H1 (cell line): Measurements from ENCODE around the gene ADCY5. TPM values are rescaled to one million over a fixed set of nuclear protein-coding genes. Genes with fewer than 3 reads are reported as not detected.

ENCODE experiments used
- CTCF ChIA-PET: fragments of 300-600 bp; sonication (Branson Sonifier 250); formaldehyde crosslinking; loops from one replicate; lab custom pipeline; 2021; ENCODE audit not compliant: partially characterized antibody; lab: Charles Lee
- POLR2A ChIA-PET: fragments of 300-600 bp; sonication (Branson Sonifier 250); formaldehyde crosslinking; loops from one replicate; lab custom pipeline; 2021; ENCODE audit warnings: inconsistent platforms; ENCODE audit not compliant: partially characterized antibody; lab: Charles Lee
- DNase-seq, 2 experiments: peaks; one replicate each; pipeline versions ENCODE4 v3.0.0 to v3.0.0-alpha.2; 2010 to 2022; ENCODE audit warnings: low spot score in 2 of 2, low read depth in 1 of 2, mixed read lengths in 1 of 2
- FAIRE-seq: peaks from 2 replicates; lab custom pipeline; 2011; peaks lifted over from hg19 to GRCh38; lab: Jason Lieb, UNC
- H2AFZ ChIP-seq: 2 replicates; pipeline ENCODE4 v1.8.1; 2012; ENCODE audit warnings: low read length, inconsistent platforms
- H2AK5ac ChIP-seq: 2 replicates; pipeline ENCODE4 v1.6.1; 2013; ENCODE audit warnings: low read depth, low read length
- H2BK120ac ChIP-seq: replicated peaks from 2 replicates; pipeline ENCODE3; 2013; ENCODE audit warnings: low read depth, low read length, inconsistent platforms
- H2BK12ac ChIP-seq: 2 replicates; pipeline ENCODE4 v1.6.1; 2013; ENCODE audit warnings: low read depth, low read length
- H2BK15ac ChIP-seq: 2 replicates; pipeline ENCODE4 v1.6.1; 2013; ENCODE audit warnings: low read length
- H2BK20ac ChIP-seq: 2 replicates; pipeline ENCODE4 v1.6.1; 2013; ENCODE audit warnings: low read length
- H2BK5ac ChIP-seq: 2 replicates; pipeline ENCODE4 v1.6.1; 2013; ENCODE audit warnings: low read depth, low read length
- H3K14ac ChIP-seq: 2 replicates; pipeline ENCODE4 v1.6.1; 2013; ENCODE audit warnings: inconsistent platforms; ENCODE audit not compliant: insufficient read length
- H3K18ac ChIP-seq: 2 replicates; pipeline ENCODE4 v1.6.1; 2013; ENCODE audit warnings: low read length; ENCODE audit errors: extremely low read depth
- H3K23ac ChIP-seq: 2 replicates; pipeline ENCODE4 v1.6.1; 2013; ENCODE audit warnings: inconsistent platforms; ENCODE audit not compliant: insufficient read length
- H3K23me2 ChIP-seq: 2 replicates; pipeline ENCODE4 v1.6.1; 2013; ENCODE audit warnings: low read depth, low read length
- H3K27ac ChIP-seq: 2 replicates; pipeline ENCODE4 v1.6.1; 2011; ENCODE audit warnings: low read depth, low read length, inconsistent platforms
- H3K27me3 ChIP-seq, 4 experiments: replicated peaks in 1 of 4; 1 replicate in 1 of 4; 2 replicates in 3 of 4; pipeline versions ENCODE4 v1.6.1 to v1.8.1; 2011 to 2013; ENCODE audit warnings: low read length in 3 of 4, mild to moderate bottlenecking in 3 of 4, inconsistent platforms in 2 of 4, mixed read lengths in 2 of 4, moderate library complexity in 1 of 4; ENCODE audit not compliant: control insufficient read depth in 3 of 4, insufficient read depth in 3 of 4; ENCODE audit errors: extremely low read depth in 1 of 4
- H3K36me3 ChIP-seq, 4 experiments: 2 replicates each; pipeline versions ENCODE4 v1.6.1 to v1.8.1; 2011 to 2013; ENCODE audit warnings: mild to moderate bottlenecking in 4 of 4, low read length in 3 of 4, moderate library complexity in 2 of 4, control low read depth in 1 of 4, inconsistent platforms in 1 of 4; ENCODE audit not compliant: insufficient read depth in 4 of 4, control insufficient read depth in 2 of 4
- H3K4ac ChIP-seq: replicated peaks from 2 replicates; pipeline ENCODE3; 2013; ENCODE audit warnings: low read length, low read depth, mixed read lengths, inconsistent platforms; ENCODE audit not compliant: insufficient read length
- H3K4me1 ChIP-seq, 4 experiments: replicated peaks in 1 of 4; 1 replicate in 1 of 4; 2 replicates in 3 of 4; pipeline versions ENCODE4 v1.6.1 to v1.8.1; 2011 to 2013; ENCODE audit warnings: low read length in 3 of 4, inconsistent platforms in 2 of 4, mixed read lengths in 1 of 4; ENCODE audit not compliant: insufficient read depth in 4 of 4, control insufficient read depth in 3 of 4
- H3K4me2 ChIP-seq, 2 experiments: 2 replicates each; pipeline versions ENCODE4 v1.6.1 to v1.8.1; 2011 to 2013; ENCODE audit warnings: low read depth in 2 of 2, low read length in 2 of 2, control low read depth in 1 of 2, inconsistent platforms in 1 of 2, mild to moderate bottlenecking in 1 of 2; ENCODE audit not compliant: insufficient read depth in 1 of 2
- H3K4me3 ChIP-seq, 4 experiments: fragments of 200-600, 300-600 bp in 1 of 4; sonication (generic), shearing (Covaris generic), sonication (Bioruptor Twin) in 1 of 4; 2 replicates each; pipeline versions ENCODE4 v1.5.1 to v1.8.1; 2011 to 2016; ENCODE audit warnings: low read length in 4 of 4, low read depth in 3 of 4, control low read depth in 2 of 4, inconsistent platforms in 2 of 4, mild to moderate bottlenecking in 2 of 4, mixed read lengths in 1 of 4, moderate library complexity in 1 of 4; ENCODE audit not compliant: insufficient read depth in 2 of 4; ENCODE audit errors: extremely low read depth in 1 of 4
- H3K56ac ChIP-seq: replicated peaks from 2 replicates; pipeline ENCODE3; 2013; ENCODE audit warnings: low read depth, mild to moderate bottlenecking, mixed read lengths, low read length, inconsistent platforms; ENCODE audit not compliant: insufficient read length
- H3K79me1 ChIP-seq: 2 replicates; pipeline ENCODE4 v1.6.1; 2013; ENCODE audit warnings: low read depth, low read length, control low read depth
- H3K79me2 ChIP-seq, 2 experiments: 2 replicates each; pipeline versions ENCODE4 v1.6.1 to v1.8.1; 2012 to 2013; ENCODE audit warnings: low read length in 2 of 2, mild to moderate bottlenecking in 2 of 2, inconsistent platforms in 1 of 2; ENCODE audit not compliant: insufficient read depth in 2 of 2, control insufficient read depth in 1 of 2
- H3K9ac ChIP-seq, 4 experiments: replicated peaks in 1 of 4; 1 replicate in 1 of 4; 2 replicates in 3 of 4; pipeline versions ENCODE4 v1.6.1 to v1.8.1; 2011 to 2013; ENCODE audit warnings: low read depth in 3 of 4, low read length in 3 of 4, control low read depth in 2 of 4, mild to moderate bottlenecking in 2 of 4, moderate library complexity in 2 of 4, inconsistent platforms in 1 of 4; ENCODE audit errors: extremely low read depth in 1 of 4
- H3K9me3 ChIP-seq, 2 experiments: 2 replicates each; pipeline versions ENCODE4 v1.6.1 to v1.8.1; 2012 to 2013; ENCODE audit warnings: mild to moderate bottlenecking in 2 of 2, moderate library complexity in 2 of 2, control low read depth in 1 of 2, inconsistent platforms in 1 of 2, low read depth in 1 of 2, low read length in 1 of 2, mixed read lengths in 1 of 2; ENCODE audit not compliant: insufficient read depth in 2 of 2
- H4K20me1 ChIP-seq, 2 experiments: replicated peaks in 1 of 2; 2 replicates each; pipeline versions ENCODE3 to v1.8.1; 2011 to 2013; ENCODE audit warnings: inconsistent platforms in 2 of 2, low read length in 2 of 2, mild to moderate bottlenecking in 1 of 2; ENCODE audit not compliant: insufficient read depth in 2 of 2, control insufficient read depth in 1 of 2
- H4K5ac ChIP-seq: 2 replicates; pipeline ENCODE4 v1.6.1; 2013; ENCODE audit warnings: low read length, low read depth, mixed read lengths, inconsistent platforms; ENCODE audit not compliant: insufficient read length
- H4K8ac ChIP-seq: 2 replicates; pipeline ENCODE4 v1.8.0; 2013; ENCODE audit warnings: mild to moderate bottlenecking, moderate library complexity, low read length, inconsistent platforms; ENCODE audit not compliant: insufficient read depth; ENCODE audit errors: extremely low read depth
- H4K91ac ChIP-seq: replicated peaks from 2 replicates; pipeline ENCODE3; 2013; ENCODE audit warnings: low read length, mixed read lengths, inconsistent platforms; ENCODE audit not compliant: insufficient read length
- CTBP2 ChIP-seq: IDR thresholded peaks from 2 replicates; pipeline ENCODE4 v1.7.0; 2011; ENCODE audit warnings: borderline replicate concordance, mild to moderate bottlenecking, moderate library complexity, mixed read lengths, low read length; ENCODE audit not compliant: insufficient read depth, insufficient read length
- WGBS, 2 experiments: shearing (Covaris generic) in 1 of 2; methylation state at CpG; one replicate each; pipeline versions ENCODE4 v1.1.6 to v1.1.7; 2013 to 2015; ENCODE audit warnings: low lambda C conversion rate in 2 of 2, mixed read lengths in 2 of 2, inconsistent platforms in 1 of 2, low coverage in 1 of 2, missing lambda C conversion rate in 1 of 2; ENCODE audit not compliant: insufficient replicate concordance in 2 of 2, insufficient coverage in 1 of 2, insufficient read length in 1 of 2; ENCODE audit errors: extremely low coverage in 1 of 2, missing lambda C conversion rate in 1 of 2; 5-methylcytosine and 5-hydroxymethylcytosine counted together
- polyA plus RNA-seq, 7 experiments: library from polyadenylated mRNA; depleted of rRNA in 3 of 7; stranded (reverse) in 5 of 7; unstranded in 2 of 7; fragments of >200 nt in 5 of 7; fragments of 200-250 nt in 2 of 7; gene quantifications; 1 replicate in 5 of 7; 2 replicates in 1 of 7; 4 replicates in 1 of 7; pipeline versions ENCODE4 v1.2.1 to v1.2.3, GENCODE V29; 2011 to 2013; ENCODE audit warnings: missing spikeins in 2 of 7, mixed read lengths in 2 of 7
- total RNA-seq: library from RNA; stranded (reverse); fragmentation: NEBNext Ultra II Directional; extraction: Animal tissue kit (Norgen Biotek cat#: 25700); gene quantifications from 2 replicates; pipeline ENCODE4 v1.2.1, GENCODE V29; 2021

The ADCY5 gene
- total and polyA plus RNA-seq, 2 of the 8 experiments (the other 6 are each of a cell fraction or from before 2014, with no cell fraction given) = 18.9 to 40.8 TPM

DNA sequence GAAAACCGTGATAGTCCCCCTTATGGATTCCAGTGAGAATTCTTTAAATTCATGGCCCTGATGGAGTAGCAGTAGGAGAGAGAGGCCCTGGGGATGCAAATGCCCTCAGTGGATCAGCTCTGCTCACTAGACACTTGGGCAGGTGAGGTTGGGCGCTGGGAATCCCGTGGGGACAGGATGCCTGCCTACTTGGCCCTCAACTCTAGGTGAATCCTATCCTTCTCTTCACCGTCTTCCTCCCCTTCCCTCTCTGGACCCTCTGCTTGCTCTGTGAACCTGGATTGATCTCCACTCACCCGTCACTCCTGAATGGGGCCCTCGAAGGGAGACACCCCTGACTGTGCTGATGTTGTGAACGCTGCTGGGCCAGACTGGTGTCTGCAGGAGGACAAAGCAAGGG is 169.8 kb downstream of the ADCY5 start:
- Histone ChIP-seq H4K8ac (no peak overlapping the region), H3K27me3 (no peaks in the 10 kb centered on the region), H2BK120ac (no peak overlapping the region), H3K9me3 (no peaks in the 10 kb centered on the region), H2BK20ac (no peak overlapping the region), H2AK5ac (no peak overlapping the region), H3K4me1 (peaks cover 0 to 10% (median 4%) of the 10 kb centered on the region in 4 experiments; a peak in 4 of 7 replicates), H3K4me3 (no peak overlapping the region), H3K23me2 (no peaks in the 10 kb centered on the region), H3K18ac (no peak overlapping the region), H3K56ac (no peak overlapping the region), H3K27ac (no peak overlapping the region), H4K20me1 (peaks cover 0 to 2% of the 10 kb centered on the region in 2 experiments), H2AFZ (no peak overlapping the region), H2BK15ac (no peak overlapping the region), H4K91ac (no peak overlapping the region), H3K36me3 (peaks cover 0 to 7% (median 2%) of the 10 kb centered on the region in 4 experiments; a peak in 3 of 8 replicates), H4K5ac (no peak overlapping the region), H3K4ac (no peak overlapping the region), H3K79me1 (no peaks in the 10 kb centered on the region), H3K23ac (no peak overlapping the region), H2BK12ac (no peak overlapping the region), H3K4me2 (no peak overlapping the region), H3K79me2 (no peaks in the 10 kb centered on the region), H3K14ac (no peak overlapping the region), H3K9ac (no peak overlapping the region), H2BK5ac (no peak overlapping the region)
- TF ChIP-seq CTBP2 = no peak
- WGBS, 2 experiments = 87% methylated on average over 7 of the region's 7 CpGs; no CpG with 5 or more reads in 1 of the 2 experiments
- peak in 1 of 2 experiments; percentile 45 for DNase-seq
- CTCF ChIA-PET = interaction anchor here (1.0 kb wide), 1 partner anchor 117 kb away, joined by 3 read pairs; no protein-coding TSS in a partner anchor
- FAIRE-seq = no peak
- POLR2A ChIA-PET = interaction anchor here (0.6 to 1.0 kb wide), 3 partner anchors 21 to 299 kb away, joined by 3 read pairs; no protein-coding TSS in a partner anchor
